Nephron (organoid): Measurements from ENCODE around the gene NTM.

Source experiments
- H3K27ac Mint-ChIP-seq, 3 experiments: 2 replicates each; pipeline ENCODE4 v1.8.0; 2020; ENCODE audit warnings: mixed read lengths in 3 of 3, mild to moderate bottlenecking in 2 of 3, moderate library complexity in 1 of 3
- H3K27me3 Mint-ChIP-seq: 2 replicates; pipeline ENCODE4 v1.8.0; 2021; ENCODE audit warnings: low read depth, mild to moderate bottlenecking, moderate library complexity, mixed read lengths
- H3K36me3 Mint-ChIP-seq: 2 replicates; pipeline ENCODE4 v1.8.0; 2020; ENCODE audit warnings: low read depth, mixed read lengths
- H3K4me1 Mint-ChIP-seq: 2 replicates; pipeline ENCODE4 v1.8.0; 2020; ENCODE audit warnings: mixed read lengths
- H3K4me3 Mint-ChIP-seq, 3 experiments: 2 replicates each; pipeline ENCODE4 v1.8.0; 2020; ENCODE audit warnings: mild to moderate bottlenecking in 3 of 3, mixed read lengths in 3 of 3, moderate library complexity in 2 of 3
- H3K9me3 Mint-ChIP-seq: 2 replicates; pipeline ENCODE4 v1.8.0; 2020; ENCODE audit warnings: mixed read lengths
- CTCF ChIP-seq, 3 experiments: fragments of 200-600 bp; sonication (generic); IDR thresholded peaks; one replicate each; pipeline ENCODE4 v1.5.0; 2021; ENCODE audit warnings: antibody characterized with exemption in 3 of 3; ENCODE audit not compliant: unreplicated experiment in 3 of 3

Gene NTM

GRCh38 chr11:131351848-131352247 is 18.6 kb upstream of the NTM start:
- Mint-ChIP-seq H3K4me3 (no peak overlapping the region), H3K9me3 (no peaks in the 10 kb centered on the region), H3K27me3 (peaks cover 11% of the 10 kb centered on the region), H3K27ac (no peak overlapping the region), H3K4me1 (no peaks in the 10 kb centered on the region), H3K36me3 (no peaks in the 10 kb centered on the region)
- no peak for TF ChIP-seq CTCF (IDR thresholded peaks at IDR 0.05; ENCODE audit: unreplicated experiment in 3 of 3)

- H3K36me3 Mint-ChIP-seq, result no peaks in the 10 kb centered on the region
- H3K27ac Mint-ChIP-seq, result no peak overlapping the region
- no peak for TF ChIP-seq CTCF (IDR thresholded peaks at IDR 0.05; ENCODE audit: unreplicated experiment in 3 of 3)
- no peaks in the 10 kb centered on the region for H3K4me1 Mint-ChIP-seq
- H3K4me3 Mint-ChIP-seq, result no peak overlapping the region
- no peaks in the 10 kb centered on the region for H3K9me3 Mint-ChIP-seq
- peaks cover 11% of the 10 kb centered on the region for H3K27me3 Mint-ChIP-seq
Measured at GRCh38 chr11:131353766-131354165, 16.6 kb upstream of the NTM start.

GRCh38 chr11:131354251-131354701 is 16.1 kb upstream of the NTM start:
- peaks cover 11% of the 10 kb centered on the region for H3K27me3 Mint-ChIP-seq
- H3K4me3 Mint-ChIP-seq, result no peak overlapping the region
- H3K36me3 Mint-ChIP-seq, result no peaks in the 10 kb centered on the region
- no peak overlapping the region for H3K27ac Mint-ChIP-seq
- no peaks in the 10 kb centered on the region for H3K9me3 Mint-ChIP-seq
- no peaks in the 10 kb centered on the region for H3K4me1 Mint-ChIP-seq
- TF ChIP-seq CTCF (IDR thresholded peaks at IDR 0.05; ENCODE audit: unreplicated experiment in 3 of 3), result no peak

GRCh38 chr11:131356206-131356605 is 14.2 kb upstream of the NTM start:
- H3K9me3 Mint-ChIP-seq, result peaks cover under 1% of the 10 kb centered on the region
- no peak overlapping the region for H3K27ac Mint-ChIP-seq
- no peaks in the 10 kb centered on the region for H3K36me3 Mint-ChIP-seq
- H3K4me1 Mint-ChIP-seq, result peaks cover 6% of the 10 kb centered on the region
- peaks cover 4% of the 10 kb centered on the region for H3K27me3 Mint-ChIP-seq
- TF ChIP-seq CTCF (IDR thresholded peaks at IDR 0.05; ENCODE audit: unreplicated experiment in 3 of 3), result no peak
- no peak overlapping the region for H3K4me3 Mint-ChIP-seq

- H3K9me3 Mint-ChIP-seq, result peaks cover 3% of the 10 kb centered on the region
- no peaks in the 10 kb centered on the region for H3K36me3 Mint-ChIP-seq
- H3K27ac Mint-ChIP-seq, result no peak overlapping the region
- peaks cover 20% of the 10 kb centered on the region for H3K4me1 Mint-ChIP-seq
- peaks cover 9% of the 10 kb centered on the region for H3K27me3 Mint-ChIP-seq
- TF ChIP-seq CTCF (IDR thresholded peaks at IDR 0.05; ENCODE audit: unreplicated experiment in 3 of 3), result no peak
- no peak overlapping the region for H3K4me3 Mint-ChIP-seq
Measured at GRCh38 chr11:131365329-131365930, 5.0 kb upstream of the NTM start.
